GM12878 (cell line): ENCODE data around the gene DIP2C.

ENCODE experiments used
- MXI1 ChIP-seq: fragments of 150-350 bp; IDR thresholded peaks from 2 replicates; pipeline ENCODE4 v1.6.1; 2011; ENCODE audit warnings: low read depth, mild to moderate bottlenecking, inconsistent platforms, low read length, improper control_type of control experiment
- POLR2A ChIP-seq: IDR thresholded peaks from 2 replicates; pipeline ENCODE4 v1.6.1; 2011; ENCODE audit warnings: low read depth, mild to moderate bottlenecking, low read length
- SUPT20H ChIP-seq: IDR thresholded peaks from 2 replicates; pipeline ENCODE4 v1.6.1; 2011; ENCODE audit warnings: low read depth, mild to moderate bottlenecking, low read length, moderate library complexity, borderline replicate concordance; ENCODE audit not compliant: control insufficient read depth
- TCF7 ChIP-seq: IDR thresholded peaks from 2 replicates; pipeline ENCODE4 v1.6.1; 2014; ENCODE audit warnings: antibody characterized with exemption, borderline replicate concordance

- no peak for TF ChIP-seq POLR2A
- TF ChIP-seq TCF7: no peak
- TF ChIP-seq SUPT20H: no peak
- no peak for TF ChIP-seq MXI1
These were observed 121.6 kb downstream of the DIP2C start for GRCh38 chr10:567869-568268.
